Glutamatergic neuron (in vitro differentiated cells): ENCODE results near the gene KIAA0232. TPM values are rescaled to one million over a fixed set of nuclear protein-coding genes. Genes with fewer than 3 reads are reported as not detected.
A peak's percentile ranks its signal among the peaks of the same experiment; 100 is the strongest.

Source experiments
- DNase-seq: peaks from one replicate; pipeline ENCODE4 v3.0.0; 2022
- H3K27ac Mint-ChIP-seq: one replicate; pipeline ENCODE4 v1.8.0; 2020; ENCODE audit warnings: mild to moderate bottlenecking, mixed read lengths, inconsistent platforms; ENCODE audit not compliant: unreplicated experiment
- H3K27me3 Mint-ChIP-seq: one replicate; pipeline ENCODE4 v1.8.0; 2020; ENCODE audit warnings: mild to moderate bottlenecking, moderate library complexity, mixed read lengths, inconsistent platforms; ENCODE audit not compliant: unreplicated experiment
- H3K36me3 Mint-ChIP-seq: one replicate; pipeline ENCODE4 v1.8.0; 2020; ENCODE audit warnings: mild to moderate bottlenecking, mixed read lengths, inconsistent platforms; ENCODE audit not compliant: unreplicated experiment
- H3K4me1 Mint-ChIP-seq: one replicate; pipeline ENCODE4 v1.8.0; 2020; ENCODE audit warnings: mild to moderate bottlenecking, low read depth, mixed read lengths, inconsistent platforms; ENCODE audit not compliant: unreplicated experiment
- H3K4me3 Mint-ChIP-seq: one replicate; pipeline ENCODE4 v1.8.0; 2020; ENCODE audit warnings: mild to moderate bottlenecking, mixed read lengths, inconsistent platforms; ENCODE audit not compliant: unreplicated experiment
- H3K9me3 Mint-ChIP-seq: one replicate; pipeline ENCODE4 v1.8.0; 2020; ENCODE audit warnings: mild to moderate bottlenecking, moderate library complexity, mixed read lengths, inconsistent platforms; ENCODE audit not compliant: unreplicated experiment
- total RNA-seq: library from RNA; stranded (reverse); fragmentation: NEBNext Ultra II Directional; extraction: Animal tissue kit (Norgen Biotek cat#: 25700); gene quantifications from one replicate; pipeline ENCODE4 v1.2.1, GENCODE V29; 2021; ENCODE audit not compliant: unreplicated experiment
- TF ChIP-seq, protein P1 (sequence below): fragments of 200-600 bp; sonication (generic); IDR thresholded peaks from one replicate; pipeline ENCODE4 v1.5.0; 2021; ENCODE audit not compliant: partially characterized antibody, unreplicated experiment

Gene KIAA0232
- total RNA-seq, 1 donor from 2014 or later = 64.4 TPM

DNA sequence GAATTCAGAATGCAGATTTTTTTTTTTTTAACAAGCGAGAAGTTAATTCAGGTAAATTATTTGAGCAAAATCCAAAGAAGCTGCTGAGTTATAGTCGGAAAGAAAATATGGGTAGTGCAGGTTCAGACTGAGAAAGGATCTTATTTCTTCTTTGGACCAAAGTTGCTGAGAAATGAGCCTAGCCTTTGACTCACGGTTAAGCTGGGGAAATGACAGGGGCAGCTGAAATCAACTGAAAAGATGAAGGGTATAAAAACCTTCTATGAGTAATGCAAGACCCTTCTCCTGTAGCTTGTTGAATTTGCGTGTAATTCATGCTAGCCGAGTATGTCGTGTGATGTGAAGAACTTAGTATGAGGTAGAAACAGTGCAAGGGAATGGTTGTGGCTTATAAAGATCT, 63.0 kb downstream of the KIAA0232 start:
- H3K9me3 Mint-ChIP-seq = peaks cover 4% of the 10 kb centered on the region
- no peak for DNase-seq
- peaks cover 4% of the 10 kb centered on the region for H3K36me3 Mint-ChIP-seq
- peaks cover 7% of the 10 kb centered on the region for H3K27me3 Mint-ChIP-seq
- peaks cover 39% of the 10 kb centered on the region for H3K4me1 Mint-ChIP-seq
- TF ChIP-seq, protein P1, sequence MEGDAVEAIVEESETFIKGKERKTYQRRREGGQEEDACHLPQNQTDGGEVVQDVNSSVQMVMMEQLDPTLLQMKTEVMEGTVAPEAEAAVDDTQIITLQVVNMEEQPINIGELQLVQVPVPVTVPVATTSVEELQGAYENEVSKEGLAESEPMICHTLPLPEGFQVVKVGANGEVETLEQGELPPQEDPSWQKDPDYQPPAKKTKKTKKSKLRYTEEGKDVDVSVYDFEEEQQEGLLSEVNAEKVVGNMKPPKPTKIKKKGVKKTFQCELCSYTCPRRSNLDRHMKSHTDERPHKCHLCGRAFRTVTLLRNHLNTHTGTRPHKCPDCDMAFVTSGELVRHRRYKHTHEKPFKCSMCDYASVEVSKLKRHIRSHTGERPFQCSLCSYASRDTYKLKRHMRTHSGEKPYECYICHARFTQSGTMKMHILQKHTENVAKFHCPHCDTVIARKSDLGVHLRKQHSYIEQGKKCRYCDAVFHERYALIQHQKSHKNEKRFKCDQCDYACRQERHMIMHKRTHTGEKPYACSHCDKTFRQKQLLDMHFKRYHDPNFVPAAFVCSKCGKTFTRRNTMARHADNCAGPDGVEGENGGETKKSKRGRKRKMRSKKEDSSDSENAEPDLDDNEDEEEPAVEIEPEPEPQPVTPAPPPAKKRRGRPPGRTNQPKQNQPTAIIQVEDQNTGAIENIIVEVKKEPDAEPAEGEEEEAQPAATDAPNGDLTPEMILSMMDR = no peak
- H3K4me3 Mint-ChIP-seq = no peak overlapping the region
- H3K27ac Mint-ChIP-seq = no peak overlapping the region

DNA sequence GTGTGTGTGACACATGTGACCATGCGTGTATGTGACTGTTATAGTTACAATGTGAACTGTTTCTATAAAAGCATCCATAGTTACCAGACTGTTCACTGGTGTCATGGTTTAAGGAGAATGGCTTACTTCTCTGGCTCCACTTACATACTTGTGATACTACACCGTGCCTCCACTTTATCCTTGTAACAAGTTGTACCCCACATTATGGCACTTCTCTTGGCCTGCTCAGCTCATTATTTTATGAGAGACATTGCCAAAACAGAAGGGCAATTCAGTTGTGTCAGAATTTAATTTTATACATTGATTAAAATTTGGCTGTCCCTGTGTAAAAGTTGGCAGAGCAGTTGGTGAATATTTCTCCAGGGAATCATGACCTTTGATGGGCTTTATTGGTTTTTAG, 64.7 kb downstream of the KIAA0232 start:
- H3K36me3 Mint-ChIP-seq = peaks cover 4% of the 10 kb centered on the region
- peak overlapping the region; percentile 4 for H3K27ac Mint-ChIP-seq
- H3K4me1 Mint-ChIP-seq = peaks cover 38% of the 10 kb centered on the region
- TF ChIP-seq, protein P1 = no peak
- peaks cover 7% of the 10 kb centered on the region for H3K27me3 Mint-ChIP-seq
- no peak for DNase-seq
- H3K9me3 Mint-ChIP-seq = peaks cover 4% of the 10 kb centered on the region
- H3K4me3 Mint-ChIP-seq = no peak overlapping the region

DNA sequence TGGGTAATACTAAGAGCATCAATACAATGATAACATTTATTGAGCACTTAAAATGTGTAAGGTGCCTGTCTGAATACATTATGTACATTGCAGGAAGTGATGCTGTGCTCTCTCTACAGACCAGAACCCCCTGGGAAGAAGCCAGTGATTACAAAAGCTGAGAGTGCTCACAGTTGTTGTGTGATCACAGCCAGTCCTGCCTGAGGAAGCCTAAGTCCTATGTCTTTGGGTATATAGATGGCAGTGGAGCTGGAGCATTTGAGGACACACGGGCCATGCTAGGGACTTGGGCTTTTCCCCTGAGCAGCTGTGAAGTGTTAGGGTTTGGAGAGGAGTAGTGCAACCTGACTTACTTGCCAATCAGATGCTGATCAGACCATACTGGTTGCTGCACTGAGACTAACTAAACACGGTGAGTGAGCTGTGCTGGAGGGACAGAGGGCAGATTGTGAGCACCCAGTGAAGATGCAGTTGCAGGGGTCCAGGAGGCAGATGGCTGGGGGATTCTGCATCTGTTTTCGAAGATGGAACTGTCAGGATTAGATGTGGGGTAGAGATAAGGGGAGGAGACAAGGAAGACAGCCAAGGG, 66.3 kb downstream of the KIAA0232 start:
- TF ChIP-seq, protein P1 = no peak
- DNase-seq = no peak
- peaks cover 39% of the 10 kb centered on the region for H3K4me1 Mint-ChIP-seq
- H3K27ac Mint-ChIP-seq = peak overlapping the region; percentile 96
- peak overlapping the region; percentile 72 for H3K4me3 Mint-ChIP-seq
- peaks cover 7% of the 10 kb centered on the region for H3K9me3 Mint-ChIP-seq
- H3K36me3 Mint-ChIP-seq = peaks cover 4% of the 10 kb centered on the region
- peaks cover 7% of the 10 kb centered on the region for H3K27me3 Mint-ChIP-seq

DNA sequence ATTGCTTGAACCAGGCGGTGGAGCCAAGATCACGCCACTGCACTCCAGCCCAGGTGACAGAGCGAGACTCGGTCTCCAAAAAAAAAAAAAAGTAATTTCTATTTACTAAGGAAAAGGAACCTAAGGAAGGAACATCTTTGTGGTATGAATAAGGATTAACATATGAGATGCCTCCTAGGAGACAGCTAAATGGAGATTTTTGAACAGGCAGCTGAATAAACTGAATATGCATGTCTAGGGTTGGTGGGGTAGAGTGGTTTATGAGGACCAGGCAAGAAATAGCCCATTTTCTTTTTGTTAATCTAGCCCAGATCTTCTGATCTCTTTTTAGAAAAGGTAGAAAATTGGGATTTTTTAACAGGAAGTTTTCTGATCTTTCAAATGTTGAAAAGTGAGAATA, 67.2 kb downstream of the KIAA0232 start:
- Mint-ChIP-seq H3K4me1 (peaks cover 43% of the 10 kb centered on the region), H3K4me3 (no peak overlapping the region), H3K27ac (no peak overlapping the region), H3K36me3 (peaks cover 4% of the 10 kb centered on the region), H3K9me3 (peaks cover 7% of the 10 kb centered on the region), H3K27me3 (peaks cover 5% of the 10 kb centered on the region)
- no peak for DNase-seq
- TF ChIP-seq, protein P1 = no peak

DNA sequence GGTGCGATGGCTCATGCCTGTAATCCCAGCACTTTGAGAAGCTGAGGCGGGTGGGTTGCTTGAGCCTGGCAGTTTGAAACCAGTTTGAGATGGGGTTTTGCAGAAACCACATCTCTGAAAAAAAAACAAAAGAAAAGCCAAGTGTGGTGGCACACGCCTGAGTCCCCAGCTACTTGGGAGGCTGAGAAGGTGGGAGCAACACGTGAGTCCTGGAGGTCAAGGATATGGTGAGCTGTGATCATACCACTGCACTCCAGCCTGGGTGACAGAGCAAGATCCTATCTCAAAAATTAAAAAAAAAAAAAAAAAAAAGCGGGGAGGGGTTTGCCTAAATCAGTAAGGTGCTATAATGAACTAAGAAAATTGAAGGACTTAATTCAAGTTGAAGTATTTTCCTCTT, 68.9 kb downstream of the KIAA0232 start:
- peaks cover 7% of the 10 kb centered on the region for H3K9me3 Mint-ChIP-seq
- DNase-seq = no peak
- no peak overlapping the region for H3K4me3 Mint-ChIP-seq
- no peak overlapping the region for H3K27ac Mint-ChIP-seq
- H3K4me1 Mint-ChIP-seq = peaks cover 40% of the 10 kb centered on the region
- H3K27me3 Mint-ChIP-seq = peaks cover 5% of the 10 kb centered on the region
- peaks cover 4% of the 10 kb centered on the region for H3K36me3 Mint-ChIP-seq
- TF ChIP-seq, protein P1 = no peak
